Gastrocnemius medialis (tissue), 4 donors: ENCODE results near the gene TVP23C.

Source experiments
- CTCF ChIP-seq, 5 experiments: fragments of 450-650 bp in 3 of 5; fragments of 200-600 bp in 2 of 5; sonication (generic) in 2 of 5; IDR thresholded peaks in 4 of 5; conservative IDR thresholded peaks in 1 of 5; 1 replicate in 4 of 5; 2 replicates in 1 of 5; pipeline ENCODE4 v1.5.1; 2016 to 2019; ENCODE audit warnings: antibody characterized with exemption in 5 of 5, mild to moderate bottlenecking in 3 of 5, moderate library complexity in 3 of 5
- POLR2A ChIP-seq, 2 donors: fragments of 450-650 bp; IDR thresholded peaks; one replicate each; pipeline ENCODE4 v1.6.1; 2017; ENCODE audit warnings: antibody characterized with exemption in 2 of 2, mild to moderate bottlenecking in 2 of 2, moderate library complexity in 2 of 2

- TF ChIP-seq CTCF (IDR thresholded peaks at IDR 0.05 in 4 of 5, conservative IDR thresholded peaks at IDR 0.05 in 1 of 5): no peak
- no peak for TF ChIP-seq POLR2A (IDR thresholded peaks at IDR 0.05)
These were observed 78.2 kb downstream of the TVP23C start for GRCh38 chr17:15485045-15485444.
